ENCODE measurements around the gene MYO16.

The MYO16 gene

DNA sequence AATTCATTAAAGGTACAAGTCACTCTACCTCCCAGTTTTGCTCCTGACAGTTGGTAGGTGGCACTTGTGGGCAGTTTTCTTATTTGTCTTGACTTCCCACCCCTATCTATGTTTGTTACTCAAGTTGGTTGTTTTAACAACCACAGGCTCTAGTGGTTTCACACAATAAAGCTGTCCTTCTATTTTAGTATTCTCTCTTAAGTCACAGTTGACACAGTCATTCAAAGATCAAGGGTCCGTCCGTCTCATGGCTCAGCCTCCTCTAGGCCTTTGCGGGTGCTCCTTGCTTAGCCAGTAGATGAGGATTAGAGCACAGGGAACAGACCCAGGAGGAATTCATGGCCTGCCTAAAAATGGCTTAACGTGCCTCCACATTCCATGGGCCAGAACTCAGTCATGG is 583.2 kb downstream of the MYO16 start:
- DNase-seq, result no peak

DNA sequence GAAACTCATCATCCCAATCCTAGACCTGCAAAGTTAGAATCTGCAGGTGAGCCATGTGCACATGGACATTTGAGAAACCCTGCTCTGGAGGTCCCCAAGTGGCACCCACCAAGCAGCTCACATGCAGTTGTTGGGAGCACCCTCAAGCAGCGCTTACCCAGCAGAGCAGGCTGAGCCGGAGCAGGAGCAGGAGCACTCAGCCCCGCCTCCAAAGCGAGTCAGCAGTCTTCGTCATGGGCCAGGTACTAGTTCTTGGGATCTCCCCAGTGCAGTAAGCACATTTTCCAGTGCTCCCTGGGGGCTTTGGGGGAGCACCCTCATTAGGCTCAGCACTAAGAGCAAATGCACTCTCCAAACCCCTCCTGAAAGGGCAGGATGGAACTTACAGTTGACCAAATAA is 584.3 kb downstream of the MYO16 start:
- DNase-seq, result no peak

DNA sequence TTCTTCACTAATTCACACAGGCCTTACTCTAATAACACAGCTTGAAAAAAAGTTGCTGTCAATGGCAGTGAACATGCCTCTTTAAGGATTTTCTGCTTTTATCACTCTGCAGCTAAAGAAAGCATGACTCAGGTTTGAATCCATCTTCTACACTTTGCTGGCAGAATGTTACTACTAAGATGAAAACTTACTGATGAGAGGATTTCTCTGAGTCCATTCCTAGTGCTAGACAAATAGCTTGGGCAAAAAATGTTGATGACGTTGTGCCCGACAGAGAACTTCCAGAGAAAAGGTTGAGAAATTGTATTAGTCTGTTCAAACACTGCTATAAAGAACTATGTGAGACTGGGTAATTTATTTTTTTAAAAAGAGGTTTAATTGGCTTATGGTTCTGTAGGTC is 585.0 kb downstream of the MYO16 start:
- DNase-seq, result no peak

DNA sequence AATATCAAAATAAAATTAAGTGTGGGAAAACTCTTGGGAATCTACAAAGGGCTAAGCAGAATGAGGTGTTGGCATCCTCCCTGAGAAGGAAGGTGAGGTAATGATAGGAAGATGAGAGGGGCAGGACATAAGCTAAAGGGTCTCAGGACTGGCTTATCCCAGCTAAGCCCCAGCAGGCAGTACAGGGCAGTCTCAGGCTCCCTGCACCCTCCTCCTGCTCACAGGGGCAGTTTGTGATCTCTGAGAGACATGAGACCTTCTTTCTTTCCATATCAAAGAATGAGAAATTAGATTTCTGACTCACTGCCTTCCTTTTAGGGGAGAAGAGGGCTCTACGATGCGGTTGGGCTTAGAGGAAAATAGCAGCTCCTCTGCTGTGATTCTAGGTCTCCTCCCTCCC is 586.0 kb downstream of the MYO16 start:
- DNase-seq, result no peak

DNA sequence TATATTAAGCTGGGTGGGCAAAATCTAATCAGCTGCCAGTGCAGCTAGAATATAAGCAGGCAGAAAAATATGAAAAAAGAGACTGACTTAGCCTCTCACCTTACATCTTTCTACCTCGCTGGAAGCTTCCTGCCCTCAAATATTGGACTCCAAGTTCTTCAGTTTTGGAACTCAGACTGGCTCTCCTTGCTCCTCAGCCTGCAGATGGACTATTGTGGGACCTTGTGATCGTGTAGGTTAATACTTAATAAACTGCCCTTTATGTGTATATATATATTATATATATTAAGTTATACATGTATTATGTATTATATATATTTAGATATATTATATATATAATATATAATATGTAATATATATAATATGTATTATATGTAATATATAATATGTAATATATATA is 588.1 kb downstream of the MYO16 start:
- DNase-seq, result peak; percentile 11

DNA sequence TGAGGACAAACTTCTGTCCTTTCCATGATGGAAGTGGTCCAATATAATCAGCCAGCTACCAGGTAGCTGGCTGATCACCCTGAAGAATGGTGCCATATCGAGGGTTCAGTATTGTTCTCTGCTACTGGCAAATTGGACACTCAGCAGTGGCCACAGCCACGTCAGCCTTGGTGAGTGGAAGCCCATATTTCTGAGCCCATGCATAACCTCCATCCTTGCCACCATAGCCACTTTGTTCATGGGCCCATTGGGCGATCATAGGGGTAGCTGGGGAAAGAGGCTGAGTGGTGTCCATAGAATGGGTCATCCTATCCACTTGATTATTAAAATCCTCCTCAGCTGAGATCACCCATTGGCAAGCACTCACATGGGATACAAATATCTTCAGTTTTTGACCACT is 591.2 kb downstream of the MYO16 start:
- no peak for DNase-seq

DNA sequence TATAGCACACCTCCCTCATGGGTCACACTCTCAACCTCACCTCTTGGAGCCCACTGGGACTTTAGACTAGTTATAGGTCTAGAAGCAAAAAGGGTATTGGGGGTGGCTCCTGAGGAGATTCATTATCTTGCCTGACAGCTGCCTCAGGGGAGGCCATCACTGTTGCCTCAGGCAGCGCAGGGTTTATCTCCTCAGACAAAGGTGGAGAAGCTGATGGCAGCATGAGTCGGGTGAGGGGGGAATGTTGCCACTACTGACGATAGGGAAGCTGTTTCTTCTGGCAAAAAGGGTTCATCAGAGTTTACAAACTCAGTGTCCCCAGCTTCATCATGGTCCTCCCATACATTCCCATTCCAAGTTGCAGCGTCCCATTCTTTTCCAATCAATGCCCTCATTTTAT is 594.6 kb downstream of the MYO16 start:
- no peak for DNase-seq

DNA sequence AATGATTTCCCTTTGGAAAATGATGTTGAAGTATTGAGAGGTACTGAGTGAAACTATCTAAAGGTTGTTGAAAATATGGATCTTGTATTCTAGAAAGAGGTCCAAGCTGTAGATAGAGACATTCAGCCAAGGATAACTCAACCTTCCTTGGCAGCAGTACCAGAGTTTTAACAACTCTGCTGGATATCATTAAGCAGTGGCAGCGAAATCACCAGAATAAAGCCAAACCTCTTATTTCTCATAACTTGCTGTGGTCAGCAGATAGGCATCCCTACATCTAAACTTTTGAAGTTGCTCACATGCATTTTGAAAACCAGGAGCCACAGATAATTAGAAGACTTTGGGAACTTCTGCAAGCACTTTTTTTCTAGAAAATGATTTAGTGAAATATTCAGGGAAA is 597.2 kb downstream of the MYO16 start:
- DNase-seq, result no peak

DNA sequence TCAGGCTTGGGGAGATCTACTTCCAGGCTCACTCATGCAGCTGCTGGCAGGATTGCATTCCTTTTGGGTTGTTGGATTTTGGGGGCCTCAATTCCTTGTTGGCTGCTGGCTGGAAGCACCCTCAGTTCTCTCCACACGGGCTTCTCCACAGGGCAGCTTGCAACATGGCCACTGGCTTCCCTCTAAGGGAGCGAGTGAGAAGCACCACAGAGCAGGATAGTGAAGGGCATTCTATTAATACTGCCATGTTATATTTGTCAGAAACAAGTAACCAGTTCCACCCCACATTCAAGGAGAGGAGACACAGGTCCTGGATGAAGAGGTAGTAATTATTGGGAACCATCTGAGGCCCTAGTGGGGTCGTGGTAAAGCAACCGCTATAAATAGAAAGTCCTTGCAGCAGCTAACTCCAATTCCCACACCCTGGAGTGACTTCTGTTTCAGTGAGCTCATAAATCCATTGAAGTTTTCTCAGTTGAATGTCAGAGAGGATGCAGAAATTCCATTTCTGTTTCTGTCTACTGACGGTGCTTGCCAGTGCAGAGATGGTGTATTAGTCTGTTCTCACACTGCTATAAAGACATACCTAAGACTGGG is 598.0 kb downstream of the MYO16 start:
- DNase-seq, result no peak

DNA sequence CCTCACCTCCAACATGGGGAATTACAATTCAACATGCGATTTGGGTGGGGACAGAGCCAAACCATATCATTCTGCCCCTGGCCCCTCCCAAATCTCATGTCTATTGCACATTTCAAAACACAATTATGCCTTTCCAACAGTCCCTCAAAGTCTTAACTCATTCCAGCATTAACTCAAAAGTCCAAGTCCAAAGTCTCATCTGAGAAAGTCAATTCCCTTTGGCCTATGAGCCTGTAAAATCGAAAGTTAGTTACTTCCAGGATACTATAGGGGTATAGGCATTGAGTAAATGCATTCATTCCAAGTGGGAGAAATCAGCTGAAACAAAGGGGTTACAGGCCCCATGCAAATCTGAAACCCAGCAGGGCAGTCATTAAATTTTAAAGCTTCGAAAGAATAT is 598.8 kb downstream of the MYO16 start:
- no peak for DNase-seq

DNA sequence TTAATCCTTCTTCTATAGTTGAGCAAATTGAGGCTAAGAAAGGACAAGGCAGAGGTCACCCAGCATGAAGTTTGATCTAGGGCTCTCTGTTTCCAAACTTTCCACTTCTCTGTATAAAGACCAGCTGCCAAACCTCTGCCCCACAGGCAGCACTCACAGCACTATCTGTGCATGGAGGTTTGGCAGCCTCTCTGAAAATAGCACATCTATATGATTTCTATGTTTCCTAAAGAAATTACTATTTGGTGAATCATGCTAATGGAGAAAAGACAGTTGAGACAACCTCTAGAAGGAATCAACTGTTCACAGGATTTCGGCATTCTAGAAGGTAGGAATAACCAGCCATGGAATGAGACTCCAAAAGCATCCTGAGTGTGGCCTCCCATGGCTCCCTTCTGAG is 602.5 kb downstream of the MYO16 start:
- DNase-seq, result no peak

DNA sequence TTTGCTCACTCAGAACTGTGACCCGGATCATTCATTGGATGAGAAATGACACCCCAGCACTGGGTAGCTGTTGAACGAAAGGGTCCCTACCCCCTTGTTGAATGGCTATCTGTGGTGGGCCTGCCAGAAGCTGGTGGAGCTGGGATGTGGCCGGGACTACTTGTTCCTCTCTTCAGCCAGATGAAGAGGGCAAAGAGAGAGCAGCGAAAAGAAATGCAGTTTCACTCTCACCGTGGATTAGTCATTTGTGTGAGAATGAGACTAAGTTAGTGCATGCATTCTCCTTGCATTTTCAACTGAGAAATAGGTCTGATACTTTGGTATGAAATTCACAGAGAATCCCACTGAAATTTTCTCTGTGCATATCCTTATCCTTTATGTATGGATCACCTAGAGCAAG is 603.9 kb downstream of the MYO16 start:
- DNase-seq, result no peak

DNA sequence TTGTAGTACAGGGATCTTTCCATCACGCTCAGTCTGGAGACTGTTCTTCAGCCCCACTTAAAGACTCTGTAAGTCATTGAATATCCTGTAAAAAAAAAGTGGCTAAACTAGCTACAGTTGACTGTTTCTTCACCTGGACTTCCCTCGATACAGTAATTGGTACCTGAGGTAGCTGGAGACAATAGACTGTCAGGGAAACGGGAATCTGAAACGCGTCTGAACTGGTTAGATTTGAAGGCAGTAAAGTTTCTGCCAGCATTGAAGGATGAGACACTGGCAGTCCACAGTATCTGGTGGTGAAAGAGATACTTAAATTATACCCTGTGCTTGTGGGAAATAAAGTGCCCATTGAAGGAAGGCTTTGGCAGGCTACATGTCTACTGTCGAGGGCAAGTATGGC is 606.5 kb downstream of the MYO16 start:
- DNase-seq, result no peak

DNA sequence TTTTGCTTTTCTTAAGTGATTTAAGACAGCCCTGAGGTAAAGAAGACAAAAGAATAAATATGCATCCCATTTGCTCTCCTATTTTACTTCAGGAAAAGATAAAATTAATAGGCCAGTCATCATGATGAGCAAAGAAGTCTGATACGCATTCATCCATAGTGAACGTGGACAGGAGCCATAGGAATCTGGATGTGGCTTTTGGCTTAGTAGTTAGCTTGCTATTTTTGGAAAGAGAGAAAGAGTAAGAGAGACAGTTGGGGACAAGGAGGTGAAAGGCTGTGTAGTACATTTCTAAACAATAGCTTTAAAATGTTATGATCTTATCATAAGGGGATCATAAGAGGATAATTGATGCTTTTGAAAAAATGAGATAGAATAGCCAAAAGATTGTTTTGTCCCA is 611.7 kb downstream of the MYO16 start:
- DNase-seq, result no peak

DNA sequence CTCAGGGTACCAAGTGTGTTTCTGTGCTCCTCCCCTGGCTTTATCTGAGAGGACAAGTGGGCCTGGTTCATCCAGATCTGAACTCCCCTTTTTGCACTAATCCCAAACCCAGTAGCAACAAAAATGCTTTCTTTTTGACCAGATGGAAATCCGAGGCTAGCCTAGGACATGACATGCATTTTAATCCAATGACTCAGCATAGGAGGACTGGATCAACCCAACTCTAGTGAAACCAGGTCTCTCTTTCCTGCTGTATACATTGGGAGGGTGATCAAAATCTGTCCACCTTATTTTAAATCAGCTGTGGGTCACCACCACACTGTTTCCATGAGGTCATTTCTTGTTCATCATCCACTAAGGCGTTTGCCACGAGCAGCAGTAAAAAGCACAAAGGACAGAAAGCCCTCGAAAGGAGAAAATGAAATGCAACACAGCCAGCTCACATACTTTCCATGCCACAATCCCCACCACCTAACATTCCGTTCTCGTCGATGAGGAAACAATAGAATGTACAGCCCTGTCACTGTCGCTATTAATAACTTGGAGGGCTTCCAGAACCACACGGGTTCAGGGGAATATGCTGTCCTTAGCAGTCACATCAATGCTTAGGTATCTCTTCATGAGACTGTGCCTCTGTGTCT is 614.0 kb downstream of the MYO16 start:
- DNase-seq, result no peak

DNA sequence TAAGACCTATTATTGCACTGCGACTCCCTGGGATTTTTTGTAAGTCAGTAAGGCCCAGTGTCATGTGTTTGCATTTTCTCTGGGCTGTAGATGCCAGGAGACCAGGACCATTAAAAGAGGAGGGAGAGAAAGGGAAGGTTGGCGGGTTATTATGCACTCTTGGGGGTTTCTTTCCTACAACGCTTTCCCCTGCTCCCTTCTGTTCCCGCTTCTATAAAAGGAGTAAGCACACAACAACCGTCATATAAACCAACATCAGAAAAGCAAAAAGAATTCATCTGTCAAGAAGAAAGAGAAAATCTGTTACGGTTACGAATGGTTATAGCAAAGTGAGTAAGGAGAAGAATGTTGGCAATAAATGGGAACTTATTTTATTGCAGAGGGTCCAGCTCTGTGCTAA is 615.2 kb downstream of the MYO16 start:
- DNase-seq, result no peak

DNA sequence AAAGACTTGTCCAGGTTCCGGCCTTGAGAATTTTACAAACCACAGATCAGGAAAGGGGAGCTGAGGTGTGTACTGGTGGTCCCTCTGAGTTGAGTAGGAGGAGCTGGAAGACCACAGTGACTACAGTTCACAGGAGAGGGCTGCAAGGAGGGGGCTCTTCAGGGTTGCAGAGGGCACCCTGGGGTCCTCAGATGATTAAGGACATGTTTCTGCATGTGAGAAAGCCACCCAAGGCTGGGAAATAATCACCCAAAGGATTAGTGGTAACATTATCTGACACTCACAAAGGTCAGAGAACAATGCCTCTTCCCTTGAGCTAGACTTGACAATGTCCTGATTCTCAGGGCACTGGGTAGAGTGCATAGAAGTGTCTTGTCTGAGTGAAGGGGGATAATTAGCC is 616.6 kb downstream of the MYO16 start:
- no peak for DNase-seq

DNA sequence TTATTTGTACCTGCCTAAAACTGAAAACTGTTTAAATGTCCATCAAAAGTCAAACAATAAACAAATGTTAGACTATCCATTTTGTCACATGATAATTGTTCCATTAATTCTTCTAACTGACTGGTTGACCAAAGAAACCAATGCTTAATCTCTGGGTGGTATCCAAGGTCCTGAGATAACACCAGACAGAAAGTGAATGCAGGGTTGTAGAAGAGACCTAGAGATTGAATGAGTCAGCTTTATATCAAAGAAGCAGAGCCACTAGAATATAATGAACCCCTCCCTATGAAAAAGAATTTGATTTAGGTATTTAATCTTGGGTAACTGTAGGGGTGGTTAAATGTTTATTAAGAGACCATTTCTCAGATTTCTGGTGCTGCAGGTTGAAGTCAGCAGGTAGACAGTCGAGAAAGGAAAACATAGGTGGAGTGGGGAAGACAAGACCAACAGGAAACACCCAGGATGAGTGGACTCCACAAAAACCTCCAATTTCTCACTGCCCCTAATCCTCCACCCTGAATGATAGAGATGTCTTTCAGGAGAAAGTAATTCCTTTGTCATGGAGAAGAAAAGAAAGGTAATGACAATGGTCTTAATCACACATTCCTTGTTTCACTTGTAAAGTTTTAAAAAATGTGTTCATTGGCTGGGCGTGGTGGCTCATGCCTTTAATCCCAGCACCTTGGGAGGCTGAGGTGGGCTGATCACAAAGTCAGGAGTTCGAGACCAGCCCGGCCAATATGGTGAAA is 620.5 kb downstream of the MYO16 start:
- no peak for DNase-seq

DNA sequence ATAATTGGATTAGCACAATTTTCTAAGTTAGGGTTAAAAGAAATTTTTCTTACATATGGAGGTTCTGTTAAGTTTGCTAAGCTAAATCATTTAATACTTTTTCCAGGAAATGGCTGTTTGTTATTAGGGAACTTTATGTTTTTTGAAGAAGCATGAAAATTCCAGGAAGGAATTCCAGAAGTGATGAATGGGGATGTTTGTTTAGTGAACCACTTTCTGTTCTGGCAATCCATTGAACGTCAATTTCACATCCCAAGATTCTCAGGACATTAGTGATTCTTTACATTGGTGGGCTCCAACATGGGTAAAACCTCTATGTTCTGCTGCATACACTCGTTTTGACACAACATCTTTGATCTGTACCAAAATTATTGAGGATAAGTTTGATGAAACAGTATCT is 622.5 kb downstream of the MYO16 start:
- DNase-seq, result no peak

DNA sequence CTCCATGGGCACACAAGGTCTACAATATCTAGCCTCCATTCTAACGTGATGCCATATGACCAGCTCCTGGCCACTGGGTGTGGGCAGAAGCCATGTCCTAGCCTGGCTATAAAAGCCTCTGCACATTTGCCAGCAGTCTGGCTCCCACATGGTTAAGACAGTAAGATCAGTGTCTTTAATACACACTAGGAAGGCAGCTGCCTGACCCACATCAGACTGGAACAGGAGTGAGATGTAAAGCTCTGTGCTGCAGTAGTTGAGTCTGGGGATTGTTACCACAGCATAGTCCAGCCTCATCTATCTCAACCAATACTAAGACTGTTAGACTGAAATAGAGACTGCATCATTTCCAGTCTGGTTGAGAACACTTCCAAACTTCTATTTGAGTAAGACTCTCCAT is 623.9 kb downstream of the MYO16 start:
- DNase-seq, result no peak

DNA sequence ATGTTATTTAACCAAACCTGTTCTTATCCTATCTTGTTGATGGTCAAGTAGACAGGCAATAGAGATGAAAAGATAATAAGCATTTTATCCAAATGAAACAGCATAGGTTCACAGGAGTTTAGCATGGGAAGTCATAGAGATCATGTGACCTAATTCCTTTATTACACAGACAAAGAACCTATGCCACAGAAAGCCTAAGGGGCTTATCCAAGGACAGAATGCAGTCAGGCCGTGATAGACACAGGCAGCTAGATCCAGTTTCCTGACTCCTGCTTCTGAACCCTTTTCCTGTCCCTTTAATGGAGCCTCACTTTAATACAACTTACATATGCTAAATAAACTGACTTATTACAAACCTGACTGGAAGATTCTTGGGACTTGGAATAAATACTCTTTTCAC is 624.9 kb downstream of the MYO16 start:
- no peak for DNase-seq

DNA sequence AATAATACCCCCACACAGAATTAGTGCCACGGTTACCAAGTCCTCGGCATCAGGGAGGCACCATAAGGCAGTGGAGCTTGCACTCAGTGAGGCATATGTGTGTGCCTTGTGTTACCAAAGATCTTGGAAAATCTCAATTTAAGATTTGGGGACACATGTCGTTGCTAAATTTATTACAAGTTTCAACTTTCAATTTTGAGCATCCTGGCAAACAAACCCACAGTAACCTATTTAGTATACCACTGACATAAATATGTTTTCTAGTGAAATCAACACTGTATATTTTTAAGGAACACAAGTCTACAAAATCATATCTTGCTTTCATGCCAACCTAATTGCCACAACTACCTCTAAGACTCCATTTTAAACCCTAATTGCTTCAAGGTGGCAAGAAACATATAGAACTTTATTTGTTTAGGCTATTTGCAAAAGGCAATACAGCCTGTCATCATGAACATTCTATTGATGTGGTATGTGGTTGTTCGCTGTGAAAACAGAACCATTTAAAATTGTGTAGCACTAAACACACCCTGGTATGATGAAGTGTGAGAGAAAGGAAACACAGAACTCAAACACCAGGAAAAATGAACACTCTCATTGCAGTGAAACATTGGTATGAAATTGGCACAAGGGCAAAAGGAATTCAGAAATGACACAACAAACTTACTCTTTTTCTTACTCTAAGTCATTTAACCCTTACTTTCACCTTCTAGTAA is 625.9 kb downstream of the MYO16 start:
- no peak for DNase-seq

DNA sequence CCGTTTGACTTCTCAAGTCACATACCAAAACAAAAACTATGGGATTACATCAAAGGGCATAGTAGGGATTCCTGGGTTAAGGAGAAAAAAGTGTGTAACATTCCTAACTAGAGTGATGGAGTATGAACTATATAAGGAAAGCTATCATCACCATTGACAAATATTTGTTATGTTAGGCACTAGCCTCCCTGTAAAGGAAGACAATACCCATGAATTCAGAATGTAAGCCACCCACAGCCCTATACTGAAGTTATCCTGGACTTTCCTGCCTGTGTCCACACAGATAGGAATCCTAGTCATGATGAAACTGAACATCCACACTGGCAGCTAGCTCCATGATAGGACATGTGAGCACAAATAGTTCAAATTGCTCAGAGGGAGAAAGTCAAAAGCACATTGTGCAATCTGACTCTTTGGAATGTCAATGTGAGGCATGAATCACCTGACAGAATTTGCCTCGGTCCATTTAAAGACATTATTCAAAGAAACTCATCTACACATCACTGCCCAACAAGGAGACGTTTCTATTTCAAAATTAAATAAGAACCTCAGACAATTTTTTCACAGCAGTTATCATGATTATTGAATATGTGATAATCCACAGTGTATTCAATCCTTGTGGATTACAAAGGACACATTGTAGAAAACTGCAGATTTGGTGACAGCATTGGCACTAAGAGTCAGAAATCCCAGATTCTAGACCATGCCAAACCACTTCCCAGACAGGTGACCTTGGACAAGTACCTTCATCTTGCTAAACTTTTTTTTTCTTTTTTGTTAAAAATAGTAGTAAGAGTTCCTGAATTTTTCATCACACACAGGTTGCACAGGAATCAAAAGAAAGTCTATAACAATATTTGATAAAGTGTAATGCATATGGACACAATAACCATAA is 627.7 kb downstream of the MYO16 start:
- DNase-seq, result no peak

Measured in activated CD4-positive, alpha-beta T cell treated with anti-CD3 and anti-CD28 coated beads, Interleukin-10, Interleukin-2, amounts not matched to agents 100 ng/mL and 50 ng/mL, durations not matched to agents 16 hours and 8 hours (primary cell).